GM12865 (cell line): ENCODE data around the gene NUMB.

Experiments used
- DNase-seq: peaks from one replicate; pipeline ENCODE4 v3.0.0; 2010; ENCODE audit warnings: low read depth
- H3K4me3 ChIP-seq: 2 replicates; pipeline ENCODE4 v1.5.1; 2011; ENCODE audit warnings: mild to moderate bottlenecking, low read depth, low read length, control low read depth
- CTCF ChIP-seq: IDR thresholded peaks from 2 replicates; pipeline ENCODE4 v1.5.1; 2011; ENCODE audit warnings: low read length, control low read depth, low read depth, inconsistent platforms; ENCODE audit not compliant: insufficient read depth; ENCODE audit errors: missing control alignments

NUMB gene

GRCh38 chr14:73459959-73460358 lies 1.6 kb upstream of the NUMB start:
- TF ChIP-seq CTCF: no peak

GRCh38 chr14:73457924-73458182 lies 493 bp downstream of the NUMB start:
- H3K4me3 ChIP-seq: peak overlapping the region; percentile 99
- no peak for TF ChIP-seq CTCF
- DNase-seq: peak; percentile 38

More at GRCh38 chr14:73459959-73460358, 1.6 kb upstream of the NUMB start:
- no peak for DNase-seq
- H3K4me3 ChIP-seq: no peak overlapping the region

- no peak for TF ChIP-seq CTCF
- peak overlapping the region; percentile 99 for H3K4me3 ChIP-seq
- peak; percentile 26 for DNase-seq
Measured at GRCh38 chr14:73457041-73457923, 1.1 kb downstream of the NUMB start.

- no peak for DNase-seq
- no peak for TF ChIP-seq CTCF
- H3K4me3 ChIP-seq: peak overlapping the region; percentile 99
Measured at GRCh38 chr14:73455294-73455693, 3.1 kb downstream of the NUMB start.

GRCh38 chr14:73452341-73453186 lies 5.8 kb downstream of the NUMB start:
- H3K4me3 ChIP-seq: peak overlapping the region; percentile 0; the same call in 1 of the 2 replicates
- no peak for TF ChIP-seq CTCF
- DNase-seq: peak; percentile 59

- TF ChIP-seq CTCF: no peak
- H3K4me3 ChIP-seq: no peak overlapping the region
- no peak for DNase-seq
Measured at GRCh38 chr14:73443758-73444157, 14.6 kb downstream of the NUMB start.
